PFSK-1 (cell line): ENCODE data around the gene ATG2B.

Experiments used
- FOXP2 ChIP-seq: optimal IDR thresholded peaks from 2 replicates; pipeline ENCODE3; 2011; ENCODE audit warnings: borderline replicate concordance, control low read depth, inconsistent platforms; ENCODE audit not compliant: insufficient read depth; ENCODE audit errors: extremely low read length, extremely low read depth
- POLR2AphosphoS5 ChIP-seq: IDR thresholded peaks from 2 replicates; pipeline ENCODE4 v1.6.1; 2012; ENCODE audit warnings: low read depth, mild to moderate bottlenecking, control low read depth, low read length, moderate library complexity
- REST ChIP-seq, 2 experiments: IDR thresholded peaks; 2 replicates each; pipeline versions ENCODE4 v1.6.1 to v1.8.0; 2011 to 2012; ENCODE audit warnings: low read depth in 2 of 2, low read length in 2 of 2, control low read depth in 1 of 2, inconsistent platforms in 1 of 2, mild to moderate bottlenecking in 1 of 2, moderate library complexity in 1 of 2; ENCODE audit not compliant: insufficient read depth in 1 of 2
- SIN3A ChIP-seq: IDR thresholded peaks from 2 replicates; pipeline ENCODE4 v1.6.1; 2012; ENCODE audit warnings: mild to moderate bottlenecking, low read length, moderate library complexity, borderline replicate concordance; ENCODE audit not compliant: insufficient read depth
- TAF1 ChIP-seq: IDR thresholded peaks from 2 replicates; pipeline ENCODE4 v1.6.1; 2012; ENCODE audit warnings: low read length, control low read depth, borderline replicate concordance; ENCODE audit not compliant: insufficient read depth

The ATG2B gene

DNA sequence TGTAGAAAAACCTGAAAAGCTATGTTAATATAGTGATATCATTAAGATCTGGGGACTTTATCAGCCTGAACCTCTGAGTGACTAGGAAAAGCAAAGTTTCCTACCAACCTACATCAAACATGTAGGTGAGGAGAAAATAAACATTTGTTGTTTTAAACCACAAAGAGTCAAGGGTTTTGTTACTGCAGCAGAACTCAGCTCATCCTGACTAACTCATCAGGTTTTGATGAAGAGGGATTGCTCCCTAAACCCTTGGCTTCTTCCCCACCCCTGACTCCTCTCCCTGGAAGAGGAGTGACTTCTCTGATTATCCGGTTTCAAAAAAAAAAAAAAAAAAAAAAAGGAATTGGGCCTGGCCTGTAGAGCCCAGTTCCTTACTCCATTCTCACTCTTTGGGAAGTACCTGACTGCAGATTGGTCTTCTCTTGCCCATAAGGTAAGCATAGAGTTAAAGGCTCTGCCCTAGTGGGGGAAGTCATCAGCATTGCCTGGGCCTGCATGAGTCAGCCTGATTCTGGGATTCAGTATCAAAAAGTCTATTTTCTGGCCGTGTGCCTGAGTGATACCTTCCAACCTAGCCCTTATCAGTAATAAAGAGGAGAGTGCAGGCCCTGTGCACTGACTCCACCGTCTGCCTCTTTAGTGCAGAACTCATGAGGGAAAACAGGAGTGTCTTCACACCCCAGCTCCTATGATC lies 90.2 kb downstream of the ATG2B start:
- no peak for TF ChIP-seq REST (IDR thresholded peaks at IDR 0.05; ENCODE audit: insufficient read depth in 1 of 2, low read depth in 2 of 2, low read length in 2 of 2)
- no peak for TF ChIP-seq POLR2AphosphoS5
- TF ChIP-seq SIN3A: no peak
- TF ChIP-seq TAF1: no peak
- no peak for TF ChIP-seq FOXP2

DNA sequence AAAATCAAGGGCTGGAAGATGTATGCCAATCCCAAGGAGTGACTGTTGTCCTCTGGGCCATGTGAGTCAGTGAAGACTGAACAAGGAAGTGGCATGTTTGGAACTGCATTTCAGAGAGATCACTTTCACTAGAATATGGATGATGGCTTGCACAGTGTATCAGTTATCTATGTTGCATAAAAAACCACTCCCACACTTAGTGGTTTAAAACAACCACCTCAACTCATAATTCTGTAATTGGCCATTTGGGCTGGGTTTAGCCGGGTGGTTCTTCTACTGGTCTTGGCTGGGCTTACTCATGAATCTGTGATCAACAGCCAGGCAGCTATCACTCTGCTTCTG lies 91.7 kb downstream of the ATG2B start:
- no peak for TF ChIP-seq FOXP2
- no peak for TF ChIP-seq TAF1
- TF ChIP-seq POLR2AphosphoS5: no peak
- no peak for TF ChIP-seq SIN3A
- no peak for TF ChIP-seq REST (IDR thresholded peaks at IDR 0.05; ENCODE audit: insufficient read depth in 1 of 2, low read depth in 2 of 2, low read length in 2 of 2)

DNA sequence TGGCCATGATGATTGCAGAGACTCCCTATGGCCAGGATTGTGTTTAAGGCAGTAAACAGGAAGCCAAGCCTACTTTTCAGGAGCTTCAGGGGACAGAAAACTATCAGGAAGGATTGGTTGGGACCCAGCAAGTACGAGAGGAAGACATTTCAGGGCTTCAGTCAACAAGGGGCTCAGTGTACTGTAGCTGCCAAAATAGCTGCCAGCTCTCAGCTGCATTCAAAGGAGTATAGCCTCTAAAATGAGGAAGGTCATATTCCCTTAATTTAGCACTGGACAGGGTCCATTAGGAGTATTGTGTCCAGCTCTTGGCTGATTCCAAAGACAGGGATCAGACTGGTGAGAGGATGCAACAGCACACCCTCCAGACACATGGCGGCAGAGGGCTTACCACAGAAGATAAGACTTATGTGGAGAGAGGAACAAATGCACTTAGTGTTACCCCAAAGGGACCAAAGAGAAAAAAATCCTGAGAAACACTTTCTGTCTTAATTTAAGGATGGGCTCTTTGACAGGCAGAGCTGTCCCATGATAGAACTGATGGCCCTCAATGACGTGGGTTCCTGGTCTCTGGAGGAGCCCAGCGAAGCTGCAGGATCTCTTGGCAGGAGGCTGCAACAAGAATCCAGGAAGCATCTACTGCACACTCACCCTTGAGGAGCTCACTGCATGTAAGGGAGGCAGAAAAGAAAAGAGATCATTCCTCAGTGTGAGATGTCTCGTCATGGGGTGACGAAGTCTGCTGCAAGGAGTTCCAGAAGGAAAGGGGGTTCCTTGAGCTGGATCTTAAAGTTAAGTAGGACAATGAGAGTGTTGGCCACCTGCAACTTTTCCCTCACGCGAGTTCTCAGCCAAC lies 92.3 kb downstream of the ATG2B start:
- TF ChIP-seq REST (IDR thresholded peaks at IDR 0.05; ENCODE audit: insufficient read depth in 1 of 2, low read depth in 2 of 2, low read length in 2 of 2) (no peak), FOXP2 (no peak), POLR2AphosphoS5 (no peak), SIN3A (no peak), TAF1 (no peak)

DNA sequence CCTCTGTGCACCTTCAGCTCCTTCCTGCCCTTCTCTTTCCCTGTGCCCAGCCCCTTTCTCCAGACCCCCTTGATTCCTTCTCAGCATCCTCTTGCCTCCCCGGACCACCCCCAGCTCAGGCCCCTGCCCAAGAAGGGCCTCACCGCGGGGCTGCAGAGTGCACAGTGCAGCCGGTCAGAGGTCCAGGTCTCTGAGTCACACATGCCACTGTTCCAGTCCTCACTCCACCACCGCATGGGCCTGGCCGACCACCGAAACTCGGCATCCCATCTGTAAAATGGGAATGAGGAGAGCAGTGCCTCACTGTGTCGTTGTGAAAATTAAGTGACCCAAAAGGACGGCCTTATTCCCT lies 93.8 kb downstream of the ATG2B start:
- no peak for TF ChIP-seq TAF1
- no peak for TF ChIP-seq POLR2AphosphoS5
- TF ChIP-seq SIN3A: no peak
- no peak for TF ChIP-seq FOXP2
- no peak for TF ChIP-seq REST (IDR thresholded peaks at IDR 0.05; ENCODE audit: insufficient read depth in 1 of 2, low read depth in 2 of 2, low read length in 2 of 2)
